Endothelial cell of umbilical vein (primary cell): ENCODE results near the gene SLFN11.

Experiments
- EZH2 ChIP-seq: IDR thresholded peaks from 2 replicates; pipeline ENCODE4 v1.6.1; 2012; ENCODE audit warnings: borderline replicate concordance, low read depth, mild to moderate bottlenecking, moderate library complexity, low read length, inconsistent platforms; ENCODE audit not compliant: severe bottlenecking
- FOS ChIP-seq: IDR thresholded peaks from 2 replicates; pipeline ENCODE4 v1.6.1; 2011; ENCODE audit warnings: mild to moderate bottlenecking, low read length, moderate library complexity, borderline replicate concordance; ENCODE audit not compliant: insufficient read depth
- POLR2A ChIP-seq: IDR thresholded peaks from 2 replicates; pipeline ENCODE4 v1.6.1; 2012; ENCODE audit warnings: low read depth, mild to moderate bottlenecking, control low read depth, low read length
- TF ChIP-seq, protein P1 (sequence below), 2 donors: IDR thresholded peaks; 1 replicate in 1 of 2; 2 replicates in 1 of 2; pipeline ENCODE4 v1.5.1; 2011; ENCODE audit warnings: low read length in 2 of 2, mild to moderate bottlenecking in 2 of 2, moderate library complexity in 2 of 2, control low read depth in 1 of 2, inconsistent platforms in 1 of 2, low read depth in 1 of 2; ENCODE audit not compliant: insufficient read depth in 1 of 2; ENCODE audit errors: extremely low read depth in 1 of 2

DNA sequence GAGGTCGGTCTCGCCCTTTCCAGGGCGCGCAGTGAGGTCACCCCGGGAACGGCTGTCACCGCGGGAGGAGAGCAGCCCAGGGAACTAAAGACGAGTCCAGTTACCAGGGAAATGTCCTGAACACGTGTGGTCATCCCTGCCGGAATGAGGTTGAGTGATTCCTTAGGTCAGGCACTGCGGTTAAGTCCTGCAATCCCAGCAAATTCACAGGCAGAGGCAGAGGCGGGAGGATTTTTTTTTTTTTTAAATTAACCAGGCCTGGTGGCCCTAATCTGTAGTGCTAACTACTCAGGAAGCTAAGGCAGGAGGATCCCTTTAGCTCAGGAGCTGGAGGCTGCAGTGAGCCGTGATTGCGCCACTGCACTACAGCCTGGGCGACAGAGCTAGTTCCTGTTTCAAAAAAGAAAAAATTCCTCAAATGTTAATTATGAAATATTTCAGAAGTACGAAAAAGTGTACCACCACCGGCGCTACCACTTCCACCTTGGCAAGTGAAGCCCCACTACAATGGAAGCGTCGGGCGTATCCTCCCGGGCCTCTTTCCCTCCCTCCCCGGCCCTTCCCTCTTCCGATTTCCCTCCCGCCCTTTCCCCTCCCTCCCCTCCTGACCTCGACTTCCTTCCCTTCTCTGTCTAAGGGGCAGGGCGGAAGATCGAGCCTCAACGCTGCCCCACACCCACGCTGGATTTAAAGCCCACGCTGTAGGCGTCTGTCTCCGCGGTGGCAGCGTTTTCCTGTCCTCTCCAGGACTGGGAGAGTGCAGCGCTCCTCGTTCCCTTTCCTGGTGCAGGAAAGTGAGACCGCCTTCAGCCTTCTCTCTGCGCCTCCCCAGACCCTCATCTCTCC is 27.3 kb downstream of the SLFN11 start:
- TF ChIP-seq, protein P1, sequence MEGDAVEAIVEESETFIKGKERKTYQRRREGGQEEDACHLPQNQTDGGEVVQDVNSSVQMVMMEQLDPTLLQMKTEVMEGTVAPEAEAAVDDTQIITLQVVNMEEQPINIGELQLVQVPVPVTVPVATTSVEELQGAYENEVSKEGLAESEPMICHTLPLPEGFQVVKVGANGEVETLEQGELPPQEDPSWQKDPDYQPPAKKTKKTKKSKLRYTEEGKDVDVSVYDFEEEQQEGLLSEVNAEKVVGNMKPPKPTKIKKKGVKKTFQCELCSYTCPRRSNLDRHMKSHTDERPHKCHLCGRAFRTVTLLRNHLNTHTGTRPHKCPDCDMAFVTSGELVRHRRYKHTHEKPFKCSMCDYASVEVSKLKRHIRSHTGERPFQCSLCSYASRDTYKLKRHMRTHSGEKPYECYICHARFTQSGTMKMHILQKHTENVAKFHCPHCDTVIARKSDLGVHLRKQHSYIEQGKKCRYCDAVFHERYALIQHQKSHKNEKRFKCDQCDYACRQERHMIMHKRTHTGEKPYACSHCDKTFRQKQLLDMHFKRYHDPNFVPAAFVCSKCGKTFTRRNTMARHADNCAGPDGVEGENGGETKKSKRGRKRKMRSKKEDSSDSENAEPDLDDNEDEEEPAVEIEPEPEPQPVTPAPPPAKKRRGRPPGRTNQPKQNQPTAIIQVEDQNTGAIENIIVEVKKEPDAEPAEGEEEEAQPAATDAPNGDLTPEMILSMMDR (IDR thresholded peaks at IDR 0.05; ENCODE audit: extremely low read depth in 1 of 2, insufficient read depth in 1 of 2, low read depth in 1 of 2, low read length in 2 of 2) = no peak
- no peak for TF ChIP-seq POLR2A
- TF ChIP-seq EZH2 = no peak
- no peak for TF ChIP-seq FOS
